NCI-H146 treated with DMSO at 0.1 percent for 48 hours (cell line): ENCODE data around the gene ZMAT1.
"Not testable (repeated sequence)": the region's sequence is repeated elsewhere in the genome, so short reads cannot be mapped to it uniquely, and the experiment has no call there.

Experiments
- DNase-seq: peaks from one replicate; lab custom pipeline; 2025; ENCODE audit not compliant: unreplicated experiment; lab: John Stamatoyannopoulos, UW

ZMAT1 gene

DNA sequence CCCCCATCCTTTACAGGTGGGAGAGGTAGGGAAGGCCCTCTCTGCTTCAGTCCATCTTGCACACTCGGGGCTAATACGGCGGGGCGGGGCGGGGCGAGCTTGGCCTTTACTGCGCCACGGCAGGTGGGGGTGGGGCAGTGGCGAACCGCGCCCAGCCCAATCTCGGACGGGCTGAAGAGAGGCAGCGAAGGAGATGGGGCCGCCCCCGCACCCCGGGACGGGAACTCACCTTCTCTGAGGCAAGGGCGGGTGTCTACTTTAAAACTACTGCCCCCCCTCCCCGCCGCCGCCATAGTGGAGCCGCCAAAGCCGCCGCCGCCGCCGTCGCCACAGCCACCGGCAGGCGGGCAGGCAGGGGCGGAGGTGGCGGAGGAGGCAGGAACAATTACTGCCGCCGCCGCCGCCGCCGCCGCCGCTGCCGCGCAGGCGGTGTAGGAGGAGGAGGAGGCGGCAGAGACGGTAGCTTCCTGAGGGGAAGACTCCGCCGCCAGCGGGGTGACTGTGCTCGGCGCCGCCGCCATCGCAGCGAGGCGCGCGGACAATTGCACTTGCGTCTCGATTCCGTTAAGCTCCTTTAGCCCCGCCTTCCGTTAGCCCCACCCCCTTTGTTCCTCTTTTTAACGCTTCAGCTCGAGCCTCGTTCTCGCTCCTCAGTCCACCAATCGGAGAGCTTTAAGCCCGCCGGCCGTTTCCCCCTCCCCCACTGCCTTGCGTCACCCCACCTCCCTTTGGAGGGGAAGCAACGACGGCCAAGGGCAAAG, at the start of gene ZMAT1:
ZMAT1 (minus strand) TSS at position 540 of the 761 bp plus-strand sequence; CDS start at position 521, 19 bp downstream.
- peak; percentile 38 for DNase-seq

DNA sequence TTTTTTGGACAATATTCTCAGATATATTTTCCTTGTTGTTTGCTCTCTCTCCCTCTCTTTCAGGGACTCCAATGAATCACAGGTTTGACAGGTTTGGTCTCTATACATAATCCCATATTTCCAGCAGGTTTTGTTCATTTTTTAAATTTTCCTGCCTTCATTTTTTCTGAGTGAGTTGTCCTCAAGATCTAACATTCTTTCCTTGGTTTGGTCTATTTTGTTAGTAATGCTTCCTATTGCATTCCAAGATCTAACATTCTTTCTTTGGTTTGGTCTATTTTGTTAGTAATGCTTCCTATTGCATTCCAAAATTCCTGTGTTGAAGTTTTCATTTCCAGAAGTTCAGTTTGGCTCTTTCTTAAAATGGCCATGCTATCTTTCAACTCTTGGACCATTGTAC, 45.3 kb upstream of the ZMAT1 start:
- no peak for DNase-seq

DNA sequence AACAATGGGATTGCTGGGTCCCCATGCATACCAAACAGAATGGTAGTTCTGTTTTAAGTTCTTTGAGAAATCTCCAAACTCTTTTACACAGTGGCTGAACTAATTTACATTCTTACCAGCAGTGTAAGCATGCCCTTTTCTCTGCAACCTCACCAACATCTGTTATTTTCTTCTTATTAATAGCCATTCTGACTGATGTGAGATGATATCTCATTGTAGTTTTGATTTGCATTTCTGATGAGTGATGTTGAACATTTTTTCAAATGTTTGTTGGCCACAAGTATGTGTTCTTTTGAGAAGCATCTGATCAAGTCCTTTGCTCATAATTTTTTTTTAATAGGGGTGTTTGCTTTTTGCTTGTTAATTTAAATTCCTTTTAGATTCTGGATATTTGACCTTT, 41.2 kb upstream of the ZMAT1 start:
- no peak for DNase-seq

DNA sequence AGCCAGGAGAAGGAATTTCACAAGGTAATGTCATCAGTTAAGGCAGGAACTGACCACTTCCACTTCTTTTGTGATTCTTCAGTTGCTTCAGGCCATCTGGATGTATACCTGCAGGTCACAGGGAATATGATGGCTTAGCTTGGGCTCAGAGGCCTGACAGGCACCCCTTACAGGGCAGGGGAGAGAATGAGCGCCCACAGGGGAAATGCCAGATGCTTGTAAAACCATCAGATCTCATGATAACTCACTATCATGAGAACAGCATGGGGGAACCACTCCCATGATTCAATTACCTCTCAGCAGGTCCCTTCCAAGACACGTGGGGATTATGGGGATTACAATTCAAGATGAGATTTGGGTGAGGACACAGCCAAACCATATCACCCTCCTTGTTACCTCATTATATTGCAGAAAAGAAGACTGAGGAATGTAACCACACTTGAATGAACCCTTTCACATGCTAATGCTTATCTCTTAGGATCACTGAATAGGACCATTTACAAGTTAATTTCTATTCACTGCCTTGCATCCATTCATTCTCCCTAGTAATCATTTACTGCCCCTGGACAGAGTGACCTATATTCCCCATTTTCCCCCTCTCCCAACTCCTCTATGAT, 33.2 kb upstream of the ZMAT1 start:
- not testable (repeated sequence) for DNase-seq

DNA sequence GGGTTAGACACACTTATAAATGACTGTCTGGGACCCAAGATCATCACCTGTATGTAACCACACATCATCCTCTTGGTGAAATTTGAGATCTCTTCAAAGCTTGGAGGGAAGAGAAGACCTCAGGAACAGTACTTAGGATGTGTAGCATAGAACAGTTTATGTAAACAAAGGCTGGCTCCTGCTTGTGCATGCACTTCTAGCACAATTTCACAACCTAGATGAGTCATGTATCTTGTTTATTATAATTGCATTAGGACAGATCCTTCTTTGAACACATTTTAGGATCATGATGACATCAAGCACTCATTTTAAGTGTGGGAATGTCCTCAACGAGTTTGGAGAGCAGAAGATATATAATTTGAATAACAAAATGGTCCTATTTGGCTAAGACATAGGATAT, 26.3 kb upstream of the ZMAT1 start:
- DNase-seq = no peak

DNA sequence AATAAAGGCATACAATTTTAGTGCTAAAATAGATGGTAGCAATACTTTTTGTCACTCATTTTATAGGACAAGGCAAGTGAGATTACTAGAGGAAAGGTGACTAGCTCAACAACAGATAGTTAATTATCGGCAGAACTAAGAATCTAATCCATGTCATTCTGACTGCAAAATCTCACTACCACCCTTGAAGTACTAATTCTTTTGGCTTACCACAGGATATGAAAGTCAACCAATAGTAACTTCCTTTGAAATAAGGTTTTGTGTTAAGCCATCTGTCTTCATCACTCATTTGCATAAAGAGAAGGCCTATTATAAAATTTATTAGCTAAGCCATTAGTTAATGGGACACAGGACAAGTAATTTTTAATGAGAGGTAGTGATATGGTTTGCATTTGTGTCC, 25.3 kb upstream of the ZMAT1 start:
- no peak for DNase-seq

DNA sequence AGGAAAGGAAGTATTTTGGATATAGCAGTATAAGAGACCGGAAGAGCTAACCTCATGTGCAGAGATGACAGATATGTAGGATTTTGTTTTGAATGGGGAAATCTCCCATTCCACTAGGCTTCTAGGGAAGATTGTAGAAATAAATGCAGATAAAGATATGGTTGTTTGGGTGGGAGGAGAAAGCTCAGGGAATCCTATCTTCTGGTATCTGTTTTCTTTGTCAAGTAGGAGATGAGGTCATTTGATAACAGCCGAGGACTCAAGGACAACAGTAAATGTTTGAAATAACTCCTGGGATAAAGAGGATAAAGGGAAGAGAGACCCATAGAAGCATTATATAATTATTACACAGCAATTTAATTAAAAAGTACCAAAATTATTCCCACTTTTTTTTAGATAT, 24.7 kb upstream of the ZMAT1 start:
- no peak for DNase-seq

DNA sequence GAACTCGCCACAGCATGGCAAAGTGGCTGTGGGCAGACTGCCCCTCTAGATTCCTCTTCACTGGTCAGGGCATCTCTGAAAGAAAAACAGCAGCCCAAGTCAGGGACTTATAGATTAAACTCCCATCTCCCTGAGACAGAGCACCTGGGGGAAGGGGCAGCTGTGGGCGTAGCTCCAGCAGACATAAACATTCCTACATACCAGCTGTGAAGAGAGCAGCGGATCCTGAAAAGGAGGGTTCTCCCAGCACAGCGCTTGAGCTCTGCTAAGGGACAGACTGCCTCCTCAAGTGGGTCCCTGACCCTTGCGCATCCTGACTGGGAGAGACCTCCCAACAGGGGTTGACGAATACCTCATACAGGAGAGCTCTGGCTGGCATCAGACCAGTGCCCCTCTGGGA, 18.8 kb upstream of the ZMAT1 start:
- no peak for DNase-seq

DNA sequence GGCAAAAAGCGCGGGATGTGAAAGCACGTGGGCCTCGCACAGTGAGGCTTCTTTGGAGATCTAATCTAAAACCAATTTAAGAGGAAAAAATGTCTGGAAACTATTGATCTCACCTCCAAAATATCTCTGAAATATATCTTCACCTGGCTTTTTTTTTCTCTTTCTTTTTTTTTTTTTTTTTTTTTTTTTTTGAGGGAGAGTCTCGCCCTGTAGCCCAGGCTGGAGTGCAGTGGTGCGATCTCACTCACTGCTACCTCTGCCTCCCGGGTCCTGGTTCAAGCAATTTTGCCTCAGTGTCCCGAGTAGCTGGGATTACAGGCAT, 383 bp upstream of the ZMAT1 start:
- no peak for DNase-seq

DNA sequence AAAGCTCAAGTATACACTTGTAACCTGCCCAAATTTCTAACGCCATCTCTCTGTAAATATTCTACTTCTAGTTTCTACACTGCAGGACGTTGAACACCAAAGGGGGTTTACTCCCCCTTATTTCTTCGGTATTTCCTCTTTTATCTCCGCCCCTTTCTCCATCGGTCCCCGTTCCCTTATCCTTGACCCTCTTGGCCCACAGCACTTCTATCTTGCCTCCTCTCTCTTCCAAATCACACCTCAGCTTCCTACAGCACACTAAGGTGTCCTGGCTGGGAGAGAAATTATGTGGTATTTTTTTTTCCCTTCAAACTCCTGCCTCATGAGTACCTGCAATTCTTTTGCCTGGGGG, 715 bp downstream of the ZMAT1 start:
- DNase-seq = no peak

DNA sequence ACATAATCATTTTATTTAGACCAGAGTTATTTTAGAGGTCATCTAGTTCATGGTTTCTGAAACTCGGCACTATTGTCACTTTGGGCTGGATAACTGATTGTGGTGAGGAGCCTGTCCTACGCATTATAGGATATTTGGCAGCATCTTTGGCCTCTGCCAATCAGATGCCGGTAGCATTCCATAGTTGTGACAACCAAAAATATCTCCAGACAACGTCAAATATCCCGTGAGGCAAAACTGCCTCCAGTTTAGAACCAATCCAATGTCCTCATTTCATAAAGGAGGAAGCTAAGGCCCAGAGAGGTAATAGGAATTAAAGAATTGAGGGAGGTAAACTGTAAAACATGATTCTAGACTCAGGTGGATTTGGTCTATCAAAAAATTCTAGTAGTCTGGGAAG, 6.1 kb downstream of the ZMAT1 start:
- no peak for DNase-seq

DNA sequence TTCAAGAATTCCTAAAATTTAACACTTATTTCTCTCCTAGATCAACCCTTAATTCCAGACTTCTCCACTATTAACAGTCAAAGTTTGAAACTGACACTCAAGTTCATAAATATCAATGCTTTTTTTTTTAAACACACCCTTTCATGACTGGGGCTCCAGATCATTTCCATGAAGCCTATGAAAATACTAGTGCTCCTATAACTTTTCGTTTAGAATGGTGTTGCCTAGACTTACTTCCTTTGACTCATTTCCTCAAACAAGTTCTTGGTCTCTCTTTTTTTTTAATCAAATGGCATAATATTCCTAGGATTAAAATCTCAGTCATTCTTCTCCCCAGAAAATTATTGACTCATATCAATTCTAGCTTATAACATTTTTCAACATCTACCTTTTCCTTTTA, 13.1 kb downstream of the ZMAT1 start:
- DNase-seq = no peak

DNA sequence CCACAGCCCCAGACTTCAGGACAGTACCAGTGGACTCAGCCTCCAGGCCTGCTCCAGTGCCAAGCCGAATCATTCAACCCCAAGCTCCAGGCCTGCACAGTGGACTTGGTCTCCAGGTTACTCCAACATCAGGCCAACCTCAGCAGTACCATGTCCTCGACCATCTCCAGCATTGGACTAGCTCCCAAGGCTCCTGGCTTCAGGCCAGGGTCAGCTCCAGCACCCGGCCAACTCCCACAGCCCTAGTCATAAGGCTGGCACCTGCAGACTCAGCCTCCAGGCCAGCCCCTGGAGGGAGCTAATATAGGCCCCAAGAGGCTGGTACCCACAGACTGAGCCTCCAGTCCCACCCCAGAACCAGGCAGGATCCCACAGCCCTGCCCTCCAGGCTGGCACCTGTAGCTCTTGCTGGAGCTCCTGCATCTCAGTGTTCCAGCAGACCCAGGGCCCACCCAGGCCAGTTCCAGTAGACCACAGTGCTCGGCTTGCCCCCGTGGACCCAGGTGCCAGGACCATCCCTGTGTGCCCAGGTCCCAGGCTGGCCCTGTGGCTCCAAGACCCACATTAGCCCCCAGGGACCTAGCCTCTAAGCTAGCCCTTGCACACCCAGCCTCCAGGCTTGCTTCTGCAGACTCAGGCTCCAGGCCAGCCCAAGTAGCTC, 25.6 kb downstream of the ZMAT1 start:
- no peak for DNase-seq

DNA sequence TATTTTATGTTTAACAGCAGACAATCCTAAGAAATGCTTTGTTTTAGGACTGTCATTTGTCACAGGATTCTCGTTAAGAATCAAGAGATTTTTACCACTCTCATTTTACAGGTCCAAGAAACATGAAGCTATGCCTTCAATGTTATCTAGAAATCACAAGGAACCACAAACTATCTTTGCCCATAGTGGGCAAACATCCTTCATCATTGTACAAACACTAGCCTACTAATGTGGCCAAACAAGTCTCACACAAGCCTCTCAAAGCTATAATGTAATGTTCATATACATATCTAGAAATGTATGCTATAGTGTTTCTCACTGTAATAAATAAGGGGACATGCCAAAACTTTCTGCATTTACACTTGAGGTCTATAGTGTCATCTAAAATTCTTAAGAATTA, 26.8 kb downstream of the ZMAT1 start:
- DNase-seq = no peak
